Measurements from ENCODE around the gene RGS18. TPM values are rescaled to one million over a fixed set of nuclear protein-coding genes. Genes with fewer than 3 reads are reported as not detected.

RGS18 gene
- total RNA-seq, result not detected in 2 replicates
- 89.7 TPM for total RNA-seq (2013)
- 0.09 and 0.71 TPM in 2 replicates for polyA plus RNA-seq
- polyA minus RNA-seq, result 0.94 and 11.3 TPM in 2 replicates

GRCh38 chr1:192158181-192158580 lies at the start of gene RGS18:
RGS18 (plus strand) TSS chr1:192158462; CDS start chr1:192158638, 176 bp downstream.
- intact Hi-C loops (cut with micrococcal nuclease), result no loop called here
- TF ChIP-seq, protein P1, sequence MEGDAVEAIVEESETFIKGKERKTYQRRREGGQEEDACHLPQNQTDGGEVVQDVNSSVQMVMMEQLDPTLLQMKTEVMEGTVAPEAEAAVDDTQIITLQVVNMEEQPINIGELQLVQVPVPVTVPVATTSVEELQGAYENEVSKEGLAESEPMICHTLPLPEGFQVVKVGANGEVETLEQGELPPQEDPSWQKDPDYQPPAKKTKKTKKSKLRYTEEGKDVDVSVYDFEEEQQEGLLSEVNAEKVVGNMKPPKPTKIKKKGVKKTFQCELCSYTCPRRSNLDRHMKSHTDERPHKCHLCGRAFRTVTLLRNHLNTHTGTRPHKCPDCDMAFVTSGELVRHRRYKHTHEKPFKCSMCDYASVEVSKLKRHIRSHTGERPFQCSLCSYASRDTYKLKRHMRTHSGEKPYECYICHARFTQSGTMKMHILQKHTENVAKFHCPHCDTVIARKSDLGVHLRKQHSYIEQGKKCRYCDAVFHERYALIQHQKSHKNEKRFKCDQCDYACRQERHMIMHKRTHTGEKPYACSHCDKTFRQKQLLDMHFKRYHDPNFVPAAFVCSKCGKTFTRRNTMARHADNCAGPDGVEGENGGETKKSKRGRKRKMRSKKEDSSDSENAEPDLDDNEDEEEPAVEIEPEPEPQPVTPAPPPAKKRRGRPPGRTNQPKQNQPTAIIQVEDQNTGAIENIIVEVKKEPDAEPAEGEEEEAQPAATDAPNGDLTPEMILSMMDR (IDR thresholded peaks at IDR 0.05), result no peak
- no peak for TF ChIP-seq EZH2 (IDR thresholded peaks at IDR 0.05; ENCODE audit: borderline replicate concordance, insufficient read depth, low read depth, low read length, poor library complexity, severe bottlenecking)
- Histone ChIP-seq H4K20me1 (ENCODE audit: control insufficient read depth, insufficient read depth, low read length, poor library complexity, severe bottlenecking) (no peaks in the 10 kb centered on the region), H2AFZ (ENCODE audit: insufficient read depth, low read depth, low read length, poor library complexity, severe bottlenecking) (no peak within 1 kb of the TSS), H3K9me3 (ENCODE audit: control extremely low read depth in 1 of 3, control insufficient read depth in 2 of 3, insufficient read depth in 1 of 3, low read length in 2 of 3) (no peaks in the 10 kb centered on the region), H3K79me2 (ENCODE audit: control insufficient read depth, insufficient read depth, low read length) (no peaks in the 10 kb centered on the region), H3K27ac (ENCODE audit: low read length in 2 of 2) (no peak within 1 kb of the TSS), H3K4me3 (ENCODE audit: control extremely low read depth in 1 of 5, extremely low read depth in 1 of 5, insufficient read depth in 1 of 5, low read depth in 2 of 5, low read length in 4 of 5) (peak within 1 kb of the TSS in 1 of 5 experiments; percentile 65), H3K4me2 (replicated peaks; ENCODE audit: low read depth, low read length, poor library complexity, severe bottlenecking) (no peak within 1 kb of the TSS), H3K9ac (ENCODE audit: low read length) (no peak within 1 kb of the TSS), H3K4me1 (ENCODE audit: control insufficient read depth in 2 of 2, insufficient read depth in 2 of 2, low read length in 2 of 2) (no peaks in the 10 kb centered on the region), H3K36me3 (replicated peaks in 1 of 2; ENCODE audit: control extremely low read depth in 1 of 2, control insufficient read depth in 1 of 2, extremely low read depth in 1 of 2, insufficient read depth in 2 of 2, low read length in 1 of 2) (no peaks in the 10 kb centered on the region), H3K27me3 (replicated peaks in 1 of 4; ENCODE audit: control extremely low read depth in 1 of 4, control insufficient read depth in 3 of 4, insufficient read depth in 4 of 4, low read length in 3 of 4) (no peaks in the 10 kb centered on the region)
- Mint-ChIP-seq H3K4me3 (no peak within 1 kb of the TSS), H3K4me1 (no peaks in the 10 kb centered on the region), H3K27me3 (no peaks in the 10 kb centered on the region), H3K9me3 (ENCODE audit: insufficient read depth) (no peaks in the 10 kb centered on the region), H3K27ac (no peak within 1 kb of the TSS)
- ChIA-PET CTCF (no interaction called here), POLR2A (no interaction called here)
- ATAC-seq (ENCODE audit: low read depth) (no peak), DNase-seq (peak; percentile 2)
- no CpG with 5 or more reads among the region's 3 CpGs for WGBS (ENCODE audit: insufficient coverage)

GRCh38 chr1:192109576-192109975 lies 48.7 kb upstream of the RGS18 start:
- WGBS (ENCODE audit: insufficient coverage), result no CpG with 5 or more reads among the region's 2 CpGs

More at GRCh38 chr1:192109576-192109975, 48.7 kb upstream of the RGS18 start:
- H3K4me2 ChIP-seq (replicated peaks; ENCODE audit: low read depth, low read length, poor library complexity, severe bottlenecking), result no peak overlapping the region
- H3K27me3 ChIP-seq (replicated peaks in 1 of 4; ENCODE audit: control extremely low read depth in 1 of 4, control insufficient read depth in 3 of 4, insufficient read depth in 4 of 4, low read length in 3 of 4), result no peaks in the 10 kb centered on the region
- no peaks in the 10 kb centered on the region for H3K9me3 ChIP-seq (ENCODE audit: control extremely low read depth in 1 of 3, control insufficient read depth in 2 of 3, insufficient read depth in 1 of 3, low read length in 2 of 3)
- H3K79me2 ChIP-seq (ENCODE audit: control insufficient read depth, insufficient read depth, low read length), result no peaks in the 10 kb centered on the region
- Mint-ChIP-seq H3K27me3 (no peaks in the 10 kb centered on the region), H3K27ac (no peak overlapping the region), H3K4me1 (no peaks in the 10 kb centered on the region), H3K9me3 (ENCODE audit: insufficient read depth) (no peaks in the 10 kb centered on the region), H3K4me3 (no peak overlapping the region)
- no peaks in the 10 kb centered on the region for H3K4me1 ChIP-seq (ENCODE audit: control insufficient read depth in 2 of 2, insufficient read depth in 2 of 2, low read length in 2 of 2)
- H4K20me1 ChIP-seq (ENCODE audit: control insufficient read depth, insufficient read depth, low read length, poor library complexity, severe bottlenecking), result no peaks in the 10 kb centered on the region
- ChIA-PET POLR2A (no interaction called here), CTCF (no interaction called here)
- intact Hi-C loops (cut with micrococcal nuclease), result no loop called here
- H3K4me3 ChIP-seq (ENCODE audit: control extremely low read depth in 1 of 5, extremely low read depth in 1 of 5, insufficient read depth in 1 of 5, low read depth in 2 of 5, low read length in 4 of 5), result no peak overlapping the region
- no peak overlapping the region for H3K9ac ChIP-seq (ENCODE audit: low read length)
- no peak for ATAC-seq (ENCODE audit: low read depth)
- no peak for DNase-seq
- H2AFZ ChIP-seq (ENCODE audit: insufficient read depth, low read depth, low read length, poor library complexity, severe bottlenecking), result no peak overlapping the region
- no peaks in the 10 kb centered on the region for H3K36me3 ChIP-seq (replicated peaks in 1 of 2; ENCODE audit: control extremely low read depth in 1 of 2, control insufficient read depth in 1 of 2, extremely low read depth in 1 of 2, insufficient read depth in 2 of 2, low read length in 1 of 2)
- no peak for TF ChIP-seq EZH2 (IDR thresholded peaks at IDR 0.05; ENCODE audit: borderline replicate concordance, insufficient read depth, low read depth, low read length, poor library complexity, severe bottlenecking)
- TF ChIP-seq, protein P1 (IDR thresholded peaks at IDR 0.05), result no peak
- H3K27ac ChIP-seq (ENCODE audit: low read length in 2 of 2), result no peak overlapping the region

Measured in B cell (primary cell).